ENCODE results near the gene MEN1.

DNA sequence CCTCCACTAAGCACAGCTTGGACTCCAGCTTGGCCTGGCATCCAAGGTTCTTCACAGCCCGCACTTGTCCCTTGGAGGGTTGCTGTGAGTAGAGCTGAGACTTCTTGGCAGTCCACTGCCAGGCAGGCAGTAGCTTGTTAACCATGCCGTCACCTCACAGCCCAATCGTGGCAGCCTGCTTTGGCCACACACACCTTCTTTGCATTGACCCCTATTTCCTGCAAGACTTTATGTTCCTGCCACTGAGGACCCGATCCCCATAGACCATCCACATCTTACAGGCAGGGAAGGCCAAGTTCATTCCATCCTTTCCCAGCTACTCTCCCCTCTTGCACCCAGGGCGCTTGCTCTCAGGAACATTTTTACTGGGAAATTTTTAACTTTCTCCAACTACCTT is 48.1 kb downstream of the MEN1 start:
- TF ChIP-seq, protein P1, sequence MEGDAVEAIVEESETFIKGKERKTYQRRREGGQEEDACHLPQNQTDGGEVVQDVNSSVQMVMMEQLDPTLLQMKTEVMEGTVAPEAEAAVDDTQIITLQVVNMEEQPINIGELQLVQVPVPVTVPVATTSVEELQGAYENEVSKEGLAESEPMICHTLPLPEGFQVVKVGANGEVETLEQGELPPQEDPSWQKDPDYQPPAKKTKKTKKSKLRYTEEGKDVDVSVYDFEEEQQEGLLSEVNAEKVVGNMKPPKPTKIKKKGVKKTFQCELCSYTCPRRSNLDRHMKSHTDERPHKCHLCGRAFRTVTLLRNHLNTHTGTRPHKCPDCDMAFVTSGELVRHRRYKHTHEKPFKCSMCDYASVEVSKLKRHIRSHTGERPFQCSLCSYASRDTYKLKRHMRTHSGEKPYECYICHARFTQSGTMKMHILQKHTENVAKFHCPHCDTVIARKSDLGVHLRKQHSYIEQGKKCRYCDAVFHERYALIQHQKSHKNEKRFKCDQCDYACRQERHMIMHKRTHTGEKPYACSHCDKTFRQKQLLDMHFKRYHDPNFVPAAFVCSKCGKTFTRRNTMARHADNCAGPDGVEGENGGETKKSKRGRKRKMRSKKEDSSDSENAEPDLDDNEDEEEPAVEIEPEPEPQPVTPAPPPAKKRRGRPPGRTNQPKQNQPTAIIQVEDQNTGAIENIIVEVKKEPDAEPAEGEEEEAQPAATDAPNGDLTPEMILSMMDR (IDR thresholded peaks at IDR 0.05; ENCODE audit: low read length) = no peak
- TF ChIP-seq EZH2 (IDR thresholded peaks at IDR 0.05; ENCODE audit: borderline replicate concordance, low read length) = no peak

All from OCI-LY1 (cell line).